Activated T-helper 1 cell treated with anti-CD3 and anti-CD28 coated beads, Interleukin-12 subunit alpha, Interleukin-12 subunit beta, Interleukin-2, Interleukin-4 antibody, amounts not matched to agents 30 ng/mL and 10 ng/mL and 1 ng/mL, durations not matched to agents 14 hours and 24 hours and 36 hours (primary cell): Measurements from ENCODE around the gene FGF8. TPM values are rescaled to one million over a fixed set of nuclear protein-coding genes. Genes with fewer than 3 reads are reported as not detected.

ENCODE experiments used
- DNase-seq: peaks from one replicate; pipeline ENCODE4 v3.0.0; 2021; ENCODE audit warnings: low spot score
- H3K27ac Mint-ChIP-seq: one replicate; pipeline ENCODE4 v1.8.0; 2021; ENCODE audit warnings: mild to moderate bottlenecking, mixed read lengths
- H3K27me3 Mint-ChIP-seq: one replicate; pipeline ENCODE4 v1.8.0; 2022; ENCODE audit warnings: mild to moderate bottlenecking, moderate library complexity, mixed read lengths; ENCODE audit not compliant: insufficient read depth
- H3K36me3 Mint-ChIP-seq: one replicate; pipeline ENCODE4 v1.8.0; 2021; ENCODE audit warnings: low read depth, mixed read lengths
- H3K4me1 Mint-ChIP-seq: one replicate; pipeline ENCODE4 v1.8.0; 2021; ENCODE audit warnings: low read depth, mixed read lengths
- H3K4me3 Mint-ChIP-seq: one replicate; pipeline ENCODE4 v1.8.0; 2021; ENCODE audit warnings: mild to moderate bottlenecking, moderate library complexity, mixed read lengths
- H3K9me3 Mint-ChIP-seq: one replicate; pipeline ENCODE4 v1.8.0; 2021; ENCODE audit warnings: mixed read lengths
- intact Hi-C: fragments of 100-400 bp; cut with micrococcal nuclease; formaldehyde crosslinking; loops from one replicate; pipeline ENCODE4 v1.15.1; 2024
- total RNA-seq: library from RNA; stranded (reverse); gene quantifications from 2 replicates; pipeline ENCODE4 v1.2.3, GENCODE V29; 2022

FGF8 gene
- total RNA-seq, 1 donor from 2014 or later: not detected

DNA sequence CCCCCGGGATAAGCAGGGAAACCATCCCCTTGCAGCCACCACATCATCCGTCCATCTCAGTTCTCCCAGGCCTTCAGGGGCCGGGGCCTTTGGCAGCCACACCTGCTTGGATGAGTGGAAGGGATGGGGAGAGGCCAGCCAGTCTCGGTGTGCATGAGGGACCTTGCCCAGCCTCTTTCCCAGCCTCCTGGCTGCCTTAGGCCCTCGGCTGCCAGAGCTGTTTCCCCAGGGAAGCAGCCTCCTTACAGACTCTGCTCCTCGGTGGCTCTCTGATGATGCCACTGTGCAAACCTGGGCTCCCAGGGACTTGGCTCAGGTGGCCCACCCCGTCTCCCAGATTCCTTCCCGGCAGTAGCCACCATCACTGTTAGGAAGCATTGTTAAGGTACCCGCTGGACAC lies 14.7 kb downstream of the FGF8 start:
- Mint-ChIP-seq H3K36me3 (no peaks in the 10 kb centered on the region), H3K27me3 (peaks cover 20% of the 10 kb centered on the region), H3K4me1 (no peaks in the 10 kb centered on the region), H3K27ac (no peak overlapping the region), H3K9me3 (no peaks in the 10 kb centered on the region), H3K4me3 (no peak overlapping the region)
- no peak for DNase-seq
- intact Hi-C loops: no loop called here

DNA sequence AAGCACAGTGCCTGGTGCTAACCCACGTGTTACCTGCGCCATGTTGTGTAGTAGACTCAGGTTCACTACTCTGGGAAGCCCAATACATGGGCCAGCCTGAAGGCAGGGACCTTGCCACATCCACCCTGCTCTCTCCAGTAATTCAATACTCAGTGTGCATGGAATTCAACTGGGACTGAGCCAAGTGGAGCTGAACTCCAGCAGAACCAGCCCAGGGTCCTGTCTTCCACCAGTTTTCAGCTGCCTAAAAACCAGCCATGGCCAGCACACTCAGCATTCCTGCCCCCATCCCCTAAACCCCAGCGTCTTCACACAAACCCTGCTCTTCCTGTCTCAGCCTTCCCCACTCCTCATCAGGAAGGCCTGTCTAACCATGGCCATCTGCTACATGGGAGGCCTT lies 15.4 kb downstream of the FGF8 start:
- Mint-ChIP-seq H3K36me3 (no peaks in the 10 kb centered on the region), H3K27me3 (peaks cover 18% of the 10 kb centered on the region), H3K27ac (no peak overlapping the region), H3K4me1 (no peaks in the 10 kb centered on the region), H3K4me3 (no peak overlapping the region), H3K9me3 (no peaks in the 10 kb centered on the region)
- DNase-seq: no peak
- intact Hi-C loops: no loop called here

- no peaks in the 10 kb centered on the region for H3K4me1 Mint-ChIP-seq
- no peak overlapping the region for H3K4me3 Mint-ChIP-seq
- H3K27me3 Mint-ChIP-seq: peaks cover 21% of the 10 kb centered on the region
- no peaks in the 10 kb centered on the region for H3K9me3 Mint-ChIP-seq
- no peak for DNase-seq
- intact Hi-C loops: no loop called here
- H3K27ac Mint-ChIP-seq: no peak overlapping the region
- H3K36me3 Mint-ChIP-seq: no peaks in the 10 kb centered on the region
These were observed 16.3 kb downstream of the FGF8 start for GRCh38 chr10:101759309-101760247.

GRCh38 chr10:101758858-101759257 lies 17.1 kb downstream of the FGF8 start:
- intact Hi-C loops: no loop called here
- DNase-seq: no peak
- Mint-ChIP-seq H3K27me3 (peaks cover 27% of the 10 kb centered on the region), H3K27ac (no peak overlapping the region), H3K4me1 (no peaks in the 10 kb centered on the region), H3K9me3 (no peaks in the 10 kb centered on the region), H3K36me3 (no peaks in the 10 kb centered on the region), H3K4me3 (no peak overlapping the region)

DNA sequence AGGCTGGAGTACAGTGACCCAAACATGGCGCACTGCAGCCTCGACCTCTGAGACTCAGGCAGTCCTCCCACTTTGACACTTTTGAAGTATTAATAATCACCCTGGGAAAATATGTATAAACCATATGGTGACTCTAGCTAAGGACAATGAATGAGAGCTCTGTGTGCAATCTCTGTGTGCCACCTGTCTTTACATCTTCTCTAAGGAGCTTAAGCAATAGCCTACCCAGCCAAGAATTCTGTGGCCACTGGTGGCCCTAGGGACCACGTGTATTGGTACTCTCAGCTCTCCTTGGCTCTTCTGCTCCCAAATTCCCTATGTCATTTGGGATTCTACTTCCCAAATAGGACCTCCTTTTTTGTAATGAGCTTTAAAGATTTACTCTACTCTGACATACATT lies 23.7 kb downstream of the FGF8 start:
- H3K4me3 Mint-ChIP-seq: no peak overlapping the region
- no peak overlapping the region for H3K27ac Mint-ChIP-seq
- peaks cover 36% of the 10 kb centered on the region for H3K27me3 Mint-ChIP-seq
- intact Hi-C loops: no loop called here
- no peaks in the 10 kb centered on the region for H3K9me3 Mint-ChIP-seq
- H3K4me1 Mint-ChIP-seq: no peaks in the 10 kb centered on the region
- no peak for DNase-seq
- H3K36me3 Mint-ChIP-seq: no peaks in the 10 kb centered on the region

DNA sequence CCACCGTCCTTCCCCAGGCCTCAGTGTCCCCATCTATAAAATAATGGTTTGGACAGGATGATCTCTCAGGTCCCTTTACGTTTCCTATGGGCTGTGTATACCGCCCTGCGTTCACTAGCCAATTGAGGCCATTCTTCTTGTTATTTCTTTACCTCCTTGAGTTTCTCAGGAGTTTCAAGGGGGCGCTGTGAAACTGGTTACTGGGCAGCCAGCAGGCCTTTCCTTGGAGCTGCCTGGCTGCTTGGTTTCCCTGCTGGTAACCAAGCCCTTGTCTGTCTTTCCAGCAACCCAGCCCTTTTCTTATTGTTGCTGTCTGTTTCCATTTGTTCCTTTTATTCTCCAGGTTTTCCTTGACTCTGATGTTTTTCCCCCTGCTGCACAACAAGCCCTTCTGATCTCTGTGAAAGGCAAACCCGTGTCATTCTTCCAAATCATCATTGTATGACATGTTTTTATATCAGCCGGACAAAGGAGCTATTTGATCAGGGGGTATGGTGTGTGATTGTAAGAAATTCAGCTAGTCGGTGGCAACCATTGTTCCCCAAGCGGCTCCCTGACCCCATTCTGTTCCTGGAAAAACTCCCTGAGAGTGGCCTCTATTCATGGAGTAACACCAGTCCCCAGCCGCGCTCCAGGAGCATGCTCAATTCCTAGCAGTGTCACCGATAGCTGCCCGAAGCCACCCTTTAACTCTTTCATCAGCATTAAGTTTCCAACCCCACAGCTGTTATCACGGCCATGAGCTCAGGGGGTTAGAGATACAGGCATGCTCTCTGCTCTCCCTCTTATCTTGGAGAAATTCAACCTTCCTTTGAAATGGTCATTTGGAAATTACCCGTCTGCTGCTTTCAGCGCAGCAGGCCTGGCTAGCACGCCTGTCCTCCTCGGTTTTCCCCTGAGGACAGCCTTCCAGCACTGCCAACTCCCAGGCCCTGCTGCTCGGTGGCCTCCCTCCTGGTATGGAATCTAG lies 26.6 kb downstream of the FGF8 start:
- DNase-seq: no peak
- no peak overlapping the region for H3K4me3 Mint-ChIP-seq
- H3K27ac Mint-ChIP-seq: no peak overlapping the region
- H3K27me3 Mint-ChIP-seq: peaks cover 23% of the 10 kb centered on the region
- no peaks in the 10 kb centered on the region for H3K9me3 Mint-ChIP-seq
- no peaks in the 10 kb centered on the region for H3K36me3 Mint-ChIP-seq
- intact Hi-C loops: no loop called here
- no peaks in the 10 kb centered on the region for H3K4me1 Mint-ChIP-seq

- no peaks in the 10 kb centered on the region for H3K36me3 Mint-ChIP-seq
- peaks cover 16% of the 10 kb centered on the region for H3K27me3 Mint-ChIP-seq
- H3K27ac Mint-ChIP-seq: no peak overlapping the region
- no peaks in the 10 kb centered on the region for H3K4me1 Mint-ChIP-seq
- intact Hi-C loops: no loop called here
- no peak for DNase-seq
- no peaks in the 10 kb centered on the region for H3K9me3 Mint-ChIP-seq
- no peak overlapping the region for H3K4me3 Mint-ChIP-seq
These were observed 27.4 kb downstream of the FGF8 start for GRCh38 chr10:101748496-101748895.

DNA sequence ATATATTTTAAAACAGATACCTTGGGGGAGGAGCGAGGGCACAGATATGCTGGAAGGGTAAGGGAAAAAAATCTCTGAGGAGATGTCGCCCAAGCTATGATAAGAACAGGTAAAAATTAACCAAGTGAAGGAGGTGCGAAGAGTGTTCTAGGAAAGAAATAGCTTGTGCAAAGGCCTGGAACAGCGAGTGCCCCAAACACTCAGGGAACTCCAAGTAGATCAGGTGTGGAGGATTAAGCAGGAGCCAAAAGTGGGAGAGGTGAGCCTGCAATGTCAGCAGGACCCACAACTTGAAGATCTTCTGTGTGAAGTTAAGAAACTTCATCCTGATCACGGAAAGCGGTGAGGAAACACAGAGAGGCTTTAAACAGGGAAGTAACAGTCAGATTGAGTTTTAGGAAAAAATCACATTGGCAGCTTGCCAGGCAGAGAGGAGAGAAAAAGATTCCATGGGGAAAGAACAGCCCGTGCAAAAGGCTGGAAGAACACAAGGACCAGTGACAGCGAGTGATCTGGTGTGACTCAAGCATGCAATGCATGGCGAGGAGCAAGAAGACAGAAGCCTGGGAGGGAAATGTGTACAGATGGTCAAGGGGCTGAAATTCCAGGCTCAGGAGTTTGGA lies 30.7 kb downstream of the FGF8 start:
- intact Hi-C loops: no loop called here
- Mint-ChIP-seq H3K9me3 (no peaks in the 10 kb centered on the region), H3K4me3 (no peak overlapping the region), H3K27ac (no peak overlapping the region), H3K4me1 (no peaks in the 10 kb centered on the region), H3K27me3 (peaks cover 14% of the 10 kb centered on the region), H3K36me3 (no peaks in the 10 kb centered on the region)
- no peak for DNase-seq

DNA sequence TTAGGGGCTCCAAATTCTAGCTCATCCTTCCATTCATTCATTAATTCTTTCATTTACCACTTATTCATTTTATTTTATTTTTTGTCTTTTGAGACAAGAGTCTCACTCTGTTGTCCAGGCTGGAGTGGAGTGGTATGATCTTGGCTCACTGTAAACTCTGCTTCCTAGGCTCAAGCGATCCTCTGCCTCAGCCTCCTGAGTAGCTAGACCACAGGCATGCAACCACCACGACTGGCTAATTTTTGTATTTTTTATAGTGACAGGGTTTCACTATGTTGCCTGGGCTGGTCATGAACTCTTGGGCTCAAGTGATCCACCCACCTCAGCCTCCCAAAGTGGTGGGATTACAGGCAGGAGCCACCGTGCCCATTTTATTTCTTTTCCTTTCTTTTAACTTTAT lies 31.6 kb downstream of the FGF8 start:
- Mint-ChIP-seq H3K9me3 (no peaks in the 10 kb centered on the region), H3K4me3 (no peak overlapping the region), H3K4me1 (no peaks in the 10 kb centered on the region)

GRCh38 chr10:101741938-101742337 lies 34.0 kb downstream of the FGF8 start:
- Mint-ChIP-seq H3K27ac (no peak overlapping the region), H3K27me3 (peaks cover 12% of the 10 kb centered on the region), H3K4me3 (no peak overlapping the region), H3K9me3 (no peaks in the 10 kb centered on the region), H3K36me3 (no peaks in the 10 kb centered on the region), H3K4me1 (no peaks in the 10 kb centered on the region)
- intact Hi-C loops: no loop called here
- no peak for DNase-seq

More for the DNA sequence above, 31.6 kb downstream of the FGF8 start:
- Mint-ChIP-seq H3K27ac (no peak overlapping the region), H3K36me3 (no peaks in the 10 kb centered on the region), H3K27me3 (peaks cover 13% of the 10 kb centered on the region)
- intact Hi-C loops: no loop called here
- no peak for DNase-seq

DNA sequence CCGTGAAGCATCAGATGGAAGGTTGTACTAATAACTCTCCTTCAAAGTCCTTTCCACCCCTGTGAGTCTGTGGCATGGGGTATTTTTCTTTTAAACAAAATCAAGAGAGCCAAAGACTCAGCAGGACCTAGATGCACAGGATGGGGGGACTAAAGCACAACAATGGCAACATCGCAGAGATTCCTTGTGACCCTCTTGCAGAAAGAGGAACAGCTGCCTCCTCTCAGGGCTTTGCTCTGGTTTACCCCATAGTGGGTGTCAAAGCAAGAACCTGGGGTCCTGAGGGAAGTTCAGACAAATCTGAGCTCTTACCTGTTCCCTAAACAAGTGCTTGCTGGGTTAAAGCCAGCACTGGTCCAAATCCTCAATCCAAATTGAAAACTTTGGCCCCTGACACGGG lies 39.2 kb downstream of the FGF8 start:
- H3K27me3 Mint-ChIP-seq: peaks cover 7% of the 10 kb centered on the region
- no peak for DNase-seq
- no peaks in the 10 kb centered on the region for H3K9me3 Mint-ChIP-seq
- H3K4me3 Mint-ChIP-seq: no peak overlapping the region
- H3K27ac Mint-ChIP-seq: no peak overlapping the region
- H3K36me3 Mint-ChIP-seq: no peaks in the 10 kb centered on the region
- H3K4me1 Mint-ChIP-seq: no peaks in the 10 kb centered on the region
- intact Hi-C loops: no loop called here

DNA sequence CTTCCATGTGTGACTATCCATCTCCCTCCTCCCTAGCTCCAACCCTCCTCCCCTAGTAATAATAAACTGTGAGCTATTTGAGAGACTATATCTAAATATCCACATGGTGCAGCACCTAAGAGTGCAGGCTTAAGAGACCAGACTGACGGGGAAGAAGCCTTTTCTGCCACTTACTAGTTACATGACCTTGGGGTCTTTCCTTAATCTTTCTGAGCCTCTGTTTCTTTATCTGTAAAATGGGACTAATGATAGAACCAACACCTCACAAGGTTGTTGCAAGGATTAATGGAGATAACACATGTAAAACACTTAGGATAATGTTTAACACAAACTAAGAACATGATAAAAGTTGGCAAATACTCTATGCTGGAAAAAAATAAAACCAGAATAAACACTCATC lies 43.8 kb downstream of the FGF8 start:
- intact Hi-C loops: no loop called here
- H3K27me3 Mint-ChIP-seq: peaks cover 20% of the 10 kb centered on the region
- no peaks in the 10 kb centered on the region for H3K9me3 Mint-ChIP-seq

GRCh38 chr10:101726115-101726387 lies 49.9 kb downstream of the FGF8 start:
- H3K36me3 Mint-ChIP-seq: no peaks in the 10 kb centered on the region
- DNase-seq: no peak
- no peak overlapping the region for H3K4me3 Mint-ChIP-seq
- H3K27ac Mint-ChIP-seq: no peak overlapping the region
- intact Hi-C loops: no loop called here
- H3K27me3 Mint-ChIP-seq: peaks cover 15% of the 10 kb centered on the region
- H3K9me3 Mint-ChIP-seq: no peaks in the 10 kb centered on the region
- peaks cover 6% of the 10 kb centered on the region for H3K4me1 Mint-ChIP-seq

More for the DNA sequence above, 43.8 kb downstream of the FGF8 start:
- Mint-ChIP-seq H3K27ac (no peak overlapping the region), H3K4me1 (no peaks in the 10 kb centered on the region), H3K4me3 (no peak overlapping the region), H3K36me3 (no peaks in the 10 kb centered on the region)
- DNase-seq: no peak
